ENCODE results near the gene TFCP2.

TFCP2 gene

DNA sequence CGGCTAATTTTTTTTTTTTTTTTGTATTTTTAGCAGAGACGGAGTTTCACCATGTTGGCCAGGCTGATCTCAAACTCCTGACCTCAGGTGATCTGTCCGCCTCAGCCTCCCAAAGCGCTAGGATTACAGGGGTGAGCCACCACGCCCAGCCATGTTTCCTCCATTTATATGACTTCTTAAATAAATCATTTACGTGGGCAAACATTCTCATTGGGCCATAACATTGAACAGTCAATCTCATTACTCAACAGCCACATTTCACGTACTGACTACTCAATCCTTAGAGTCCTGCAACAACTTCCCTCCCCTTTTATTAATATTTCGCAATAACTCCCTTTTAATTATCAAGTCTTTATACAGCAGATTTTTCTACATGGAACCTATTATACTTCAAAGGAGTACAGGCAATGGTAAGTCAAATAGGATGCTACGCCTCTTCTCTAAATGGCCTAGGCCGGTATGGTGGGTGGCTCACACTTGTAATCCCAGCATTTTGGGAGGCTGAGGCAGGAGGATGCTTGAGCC, 82.2 kb downstream of the TFCP2 start:
- TF ChIP-seq, protein P1, sequence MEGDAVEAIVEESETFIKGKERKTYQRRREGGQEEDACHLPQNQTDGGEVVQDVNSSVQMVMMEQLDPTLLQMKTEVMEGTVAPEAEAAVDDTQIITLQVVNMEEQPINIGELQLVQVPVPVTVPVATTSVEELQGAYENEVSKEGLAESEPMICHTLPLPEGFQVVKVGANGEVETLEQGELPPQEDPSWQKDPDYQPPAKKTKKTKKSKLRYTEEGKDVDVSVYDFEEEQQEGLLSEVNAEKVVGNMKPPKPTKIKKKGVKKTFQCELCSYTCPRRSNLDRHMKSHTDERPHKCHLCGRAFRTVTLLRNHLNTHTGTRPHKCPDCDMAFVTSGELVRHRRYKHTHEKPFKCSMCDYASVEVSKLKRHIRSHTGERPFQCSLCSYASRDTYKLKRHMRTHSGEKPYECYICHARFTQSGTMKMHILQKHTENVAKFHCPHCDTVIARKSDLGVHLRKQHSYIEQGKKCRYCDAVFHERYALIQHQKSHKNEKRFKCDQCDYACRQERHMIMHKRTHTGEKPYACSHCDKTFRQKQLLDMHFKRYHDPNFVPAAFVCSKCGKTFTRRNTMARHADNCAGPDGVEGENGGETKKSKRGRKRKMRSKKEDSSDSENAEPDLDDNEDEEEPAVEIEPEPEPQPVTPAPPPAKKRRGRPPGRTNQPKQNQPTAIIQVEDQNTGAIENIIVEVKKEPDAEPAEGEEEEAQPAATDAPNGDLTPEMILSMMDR (IDR thresholded peaks at IDR 0.05; ENCODE audit: borderline replicate concordance, control extremely low read depth, extremely low read depth, insufficient read depth, missing control alignments) = no peak
- in situ Hi-C loops (cut with MboI; ENCODE audit: low sequenced_read_pairs, unreplicated experiment) = no loop called here
- no peak for DNase-seq (ENCODE audit: low spot score)

DNA sequence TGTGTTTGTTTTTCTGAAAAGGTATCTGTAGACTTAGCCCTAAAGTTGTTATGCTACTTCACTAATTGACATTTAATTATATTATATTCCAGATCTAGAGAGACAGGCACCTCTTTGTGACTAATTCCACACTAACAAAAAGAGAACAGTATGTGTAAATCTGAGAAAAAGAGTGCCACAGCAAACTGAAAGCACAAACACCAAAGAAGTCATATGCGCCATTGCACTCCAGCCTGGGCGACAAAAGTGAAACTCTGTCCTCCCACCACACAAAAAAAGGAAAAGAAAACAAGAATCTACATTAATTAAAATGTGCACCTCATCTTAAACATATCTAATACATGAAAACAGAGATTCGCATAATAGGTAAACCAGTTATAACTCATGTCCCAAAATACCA, 85.1 kb downstream of the TFCP2 start:
- DNase-seq (ENCODE audit: low spot score) = peak; percentile 47
- in situ Hi-C loops (cut with MboI; ENCODE audit: low sequenced_read_pairs, unreplicated experiment) = no loop called here
- TF ChIP-seq, protein P1 (IDR thresholded peaks at IDR 0.05; ENCODE audit: borderline replicate concordance, control extremely low read depth, extremely low read depth, insufficient read depth, missing control alignments) = no peak

DNA sequence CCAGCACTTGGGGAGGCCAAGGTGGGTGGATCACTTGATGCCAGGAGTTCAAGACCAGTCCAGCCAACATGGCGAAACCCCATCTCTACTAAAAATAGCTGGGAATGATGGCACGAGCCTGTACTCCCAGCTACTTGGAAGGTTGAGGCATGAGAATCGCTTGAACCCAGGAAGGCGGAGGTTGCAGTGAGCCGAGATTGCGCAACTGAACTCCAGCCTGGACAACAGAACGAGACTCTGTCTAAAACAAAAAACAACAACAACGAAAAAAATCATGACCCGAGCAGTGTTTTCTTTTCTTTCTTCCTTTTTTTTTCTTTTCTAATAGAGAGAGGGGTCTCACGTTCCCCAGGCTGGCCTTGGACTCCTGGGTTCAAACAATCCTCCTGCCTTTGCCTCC, 86.0 kb downstream of the TFCP2 start:
- TF ChIP-seq, protein P1 (IDR thresholded peaks at IDR 0.05; ENCODE audit: borderline replicate concordance, control extremely low read depth, extremely low read depth, insufficient read depth, missing control alignments) = no peak
- in situ Hi-C loops (cut with MboI; ENCODE audit: low sequenced_read_pairs, unreplicated experiment) = no loop called here
- no peak for DNase-seq (ENCODE audit: low spot score)

DNA sequence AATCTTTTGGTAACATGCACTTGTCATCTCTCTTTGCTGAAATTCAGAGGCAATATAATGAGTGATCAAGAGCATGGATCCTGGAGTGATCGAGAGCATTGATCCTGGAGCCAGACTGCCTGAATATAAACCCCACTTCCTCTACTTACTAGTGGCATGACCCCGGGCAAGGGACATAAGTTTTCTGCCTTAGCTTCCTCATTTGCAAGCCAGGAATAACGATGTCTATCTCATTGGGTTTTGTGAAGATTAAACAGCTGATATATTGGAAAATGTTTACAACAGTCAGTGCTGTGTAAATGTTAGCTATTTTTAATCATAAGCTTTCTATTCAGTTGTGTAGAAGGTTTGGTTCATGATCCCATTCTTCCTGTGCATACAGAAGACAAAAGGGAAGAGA, 87.2 kb downstream of the TFCP2 start:
- DNase-seq (ENCODE audit: low spot score) = no peak
- in situ Hi-C loops (cut with MboI; ENCODE audit: low sequenced_read_pairs, unreplicated experiment) = no loop called here
- TF ChIP-seq, protein P1 (IDR thresholded peaks at IDR 0.05; ENCODE audit: borderline replicate concordance, control extremely low read depth, extremely low read depth, insufficient read depth, missing control alignments) = no peak

DNA sequence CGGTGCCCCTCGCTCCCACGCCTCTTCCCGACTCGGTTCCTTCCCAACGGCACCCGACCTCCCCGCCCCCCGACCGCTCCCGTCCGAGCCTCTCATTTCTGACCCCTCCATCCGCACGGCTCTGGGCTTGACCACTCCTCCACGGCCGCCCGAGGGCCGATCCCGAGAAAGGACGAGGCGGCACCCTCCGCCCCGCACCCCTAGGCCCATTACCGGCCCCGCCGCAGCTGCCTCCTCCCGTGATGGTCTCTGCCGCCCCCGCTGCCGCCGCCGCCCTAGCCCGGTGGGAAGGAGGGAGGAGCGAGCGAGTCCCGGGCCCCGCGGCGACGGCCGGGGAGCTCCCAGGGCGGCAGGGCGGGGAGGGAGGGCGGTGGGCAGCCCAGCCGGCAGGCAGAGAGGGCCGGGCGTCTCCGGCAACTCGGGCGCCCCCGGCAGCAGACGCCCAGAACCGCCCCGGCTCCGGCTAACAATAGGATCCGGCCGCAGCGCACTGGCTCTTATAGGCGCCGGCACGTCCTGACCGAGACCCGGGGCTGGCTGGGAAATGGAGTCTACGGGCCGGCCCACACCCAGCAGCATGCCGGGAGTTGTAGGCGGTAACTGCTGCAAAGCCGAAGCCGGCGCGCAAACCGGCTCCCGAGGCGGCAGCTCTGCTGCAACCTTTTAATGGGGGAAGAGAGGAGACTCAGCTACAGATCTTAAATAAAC, 89.7 kb downstream of the TFCP2 start, which contains the start of gene CSRNP2:
CSRNP2 (minus strand) TSS at position 471 of the 708 bp plus-strand sequence. CDS start 7,035 bp downstream, outside the sequence.
- peak; percentile 98 for DNase-seq (ENCODE audit: low spot score)
- TF ChIP-seq, protein P1 (IDR thresholded peaks at IDR 0.05; ENCODE audit: borderline replicate concordance, control extremely low read depth, extremely low read depth, insufficient read depth, missing control alignments) = no peak
- in situ Hi-C loops (cut with MboI; ENCODE audit: low sequenced_read_pairs, unreplicated experiment) = no loop called here

DNA sequence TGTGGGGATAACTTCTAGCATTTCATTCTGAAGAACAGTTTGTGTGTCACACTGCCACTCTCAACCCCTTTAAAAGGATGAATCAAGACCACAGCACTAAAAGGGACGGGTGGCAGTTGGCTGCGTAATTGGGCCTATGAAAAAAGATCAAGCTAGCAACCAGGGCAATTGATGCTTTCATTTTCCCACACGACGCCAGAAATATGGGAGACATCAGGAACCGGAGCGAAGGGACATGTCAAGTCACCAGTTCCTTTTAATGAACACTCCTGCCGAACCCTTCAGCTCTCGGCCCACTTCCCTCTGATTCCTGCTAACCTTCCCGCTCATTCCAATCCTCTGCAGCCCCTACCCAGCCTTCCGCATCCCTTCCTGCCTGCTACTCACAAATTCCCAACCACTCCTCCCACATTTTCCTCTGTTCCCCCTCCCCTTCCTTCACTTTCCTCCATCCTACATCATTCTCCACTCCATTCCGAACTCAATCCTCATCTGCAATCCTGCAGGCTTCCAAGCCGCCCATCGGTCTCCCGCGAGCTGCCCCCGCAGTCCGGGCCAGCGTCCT, 90.3 kb downstream of the TFCP2 start:
- TF ChIP-seq, protein P1 (IDR thresholded peaks at IDR 0.05; ENCODE audit: borderline replicate concordance, control extremely low read depth, extremely low read depth, insufficient read depth, missing control alignments) = no peak
- in situ Hi-C loops (cut with MboI; ENCODE audit: low sequenced_read_pairs, unreplicated experiment) = no loop called here
- DNase-seq (ENCODE audit: low spot score) = no peak
